ENCODE results near the gene SYNE1. TPM values are rescaled to one million over a fixed set of nuclear protein-coding genes. Genes with fewer than 3 reads are reported as not detected.

Gene SYNE1
- polyA plus RNA-seq, 1 donor from 2014 or later: 38.5 TPM

DNA sequence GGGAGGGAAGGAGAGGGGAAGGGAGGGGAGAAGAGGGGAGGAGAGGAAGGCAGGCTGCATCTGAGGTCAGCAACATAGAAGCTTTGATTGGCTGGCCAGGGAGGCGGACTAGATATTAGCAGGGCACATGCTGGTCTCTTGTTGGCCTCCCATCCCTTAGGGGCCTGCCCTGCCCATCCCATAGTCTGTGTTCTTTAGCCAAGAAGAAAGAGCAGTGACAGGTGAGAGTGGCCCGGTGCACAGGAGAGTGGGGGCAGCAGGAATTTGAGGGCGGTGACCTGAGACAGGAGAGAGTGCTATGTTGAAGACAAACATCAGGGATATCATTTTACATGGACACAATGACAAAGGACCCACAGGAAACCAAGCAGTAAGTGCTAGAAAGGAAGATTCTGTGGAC is 413.5 kb downstream of the SYNE1 start:
- Histone ChIP-seq H3K4me2 (ENCODE audit: low read length) (no peak overlapping the region), H3K9me2 (ENCODE audit: insufficient read depth, low read length) (no peaks in the 10 kb centered on the region), H4K20me1 (ENCODE audit: insufficient read depth) (no peaks in the 10 kb centered on the region), H3K79me2 (replicated peaks; ENCODE audit: insufficient read depth, low read length) (no peaks in the 10 kb centered on the region), H3K27ac (ENCODE audit: low read length) (no peak overlapping the region), H3K9ac (ENCODE audit: low read length) (no peak overlapping the region), H3K27me3 (ENCODE audit: insufficient read depth, low read depth, low read length) (no peaks in the 10 kb centered on the region), H3K9me3 (ENCODE audit: low read length) (no peaks in the 10 kb centered on the region), H3K4me3 (ENCODE audit: low read length) (no peak overlapping the region), H3F3A (ENCODE audit: insufficient read depth, low read length, poor library complexity, severe bottlenecking) (no peaks in the 10 kb centered on the region), H2AFZ (ENCODE audit: low read depth, low read length) (no peak overlapping the region), H3K36me3 (ENCODE audit: insufficient read depth, low read length) (peaks cover 27% of the 10 kb centered on the region)
- TF ChIP-seq SMC3 (conservative IDR thresholded peaks at IDR 0.05; ENCODE audit: poor library complexity): no peak

DNA sequence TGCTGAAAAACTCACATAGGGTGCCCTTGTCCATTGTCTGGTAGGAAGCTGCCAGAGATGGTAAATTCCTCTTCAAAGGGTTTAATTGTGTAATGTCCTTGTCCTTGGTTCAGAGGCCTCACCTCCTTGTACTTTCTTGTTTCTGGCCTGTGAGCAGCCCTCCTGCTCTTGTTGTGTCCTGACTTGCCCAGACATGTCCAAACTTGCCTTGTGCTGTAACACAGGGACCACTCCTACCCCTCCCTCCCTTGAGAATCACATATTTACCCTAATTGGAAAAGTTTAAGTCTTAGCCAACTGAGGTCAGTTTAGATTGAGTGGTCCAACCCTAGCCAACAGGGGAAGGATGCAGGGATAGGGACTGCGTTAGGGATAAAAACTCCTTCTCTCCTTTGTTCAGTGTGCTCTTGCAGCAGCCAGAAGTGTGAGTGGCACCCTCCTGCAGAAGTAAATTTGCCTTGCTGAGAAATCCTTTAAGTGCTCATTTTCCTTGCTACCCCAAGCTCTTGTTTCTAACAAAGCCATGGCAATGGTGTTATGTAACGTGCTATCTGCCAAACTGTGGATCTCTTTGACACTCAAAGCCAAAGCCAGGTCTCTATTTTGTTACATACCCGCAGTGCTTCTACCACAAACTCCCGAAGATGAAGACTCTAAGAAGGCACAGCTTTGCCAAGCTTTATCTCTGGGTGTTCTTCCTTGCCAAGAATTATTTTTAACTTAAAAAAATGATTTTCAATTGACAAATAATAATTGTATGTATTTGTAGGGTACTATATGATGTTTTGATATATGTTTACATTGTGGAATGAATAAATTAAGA is 415.1 kb downstream of the SYNE1 start:
- Histone ChIP-seq H3K4me2 (ENCODE audit: low read length) (no peak overlapping the region), H3K79me2 (replicated peaks; ENCODE audit: insufficient read depth, low read length) (no peaks in the 10 kb centered on the region), H4K20me1 (ENCODE audit: insufficient read depth) (no peaks in the 10 kb centered on the region), H3F3A (ENCODE audit: insufficient read depth, low read length, poor library complexity, severe bottlenecking) (no peaks in the 10 kb centered on the region), H3K9ac (ENCODE audit: low read length) (no peak overlapping the region), H2AFZ (ENCODE audit: low read depth, low read length) (no peak overlapping the region), H3K27me3 (ENCODE audit: insufficient read depth, low read depth, low read length) (no peaks in the 10 kb centered on the region), H3K4me3 (ENCODE audit: low read length) (no peak overlapping the region), H3K9me3 (ENCODE audit: low read length) (no peaks in the 10 kb centered on the region), H3K36me3 (ENCODE audit: insufficient read depth, low read length) (peaks cover 27% of the 10 kb centered on the region), H3K27ac (ENCODE audit: low read length) (no peak overlapping the region), H3K9me2 (ENCODE audit: insufficient read depth, low read length) (no peaks in the 10 kb centered on the region)
- TF ChIP-seq SMC3 (conservative IDR thresholded peaks at IDR 0.05; ENCODE audit: poor library complexity): no peak
- TF ChIP-seq, protein P1, sequence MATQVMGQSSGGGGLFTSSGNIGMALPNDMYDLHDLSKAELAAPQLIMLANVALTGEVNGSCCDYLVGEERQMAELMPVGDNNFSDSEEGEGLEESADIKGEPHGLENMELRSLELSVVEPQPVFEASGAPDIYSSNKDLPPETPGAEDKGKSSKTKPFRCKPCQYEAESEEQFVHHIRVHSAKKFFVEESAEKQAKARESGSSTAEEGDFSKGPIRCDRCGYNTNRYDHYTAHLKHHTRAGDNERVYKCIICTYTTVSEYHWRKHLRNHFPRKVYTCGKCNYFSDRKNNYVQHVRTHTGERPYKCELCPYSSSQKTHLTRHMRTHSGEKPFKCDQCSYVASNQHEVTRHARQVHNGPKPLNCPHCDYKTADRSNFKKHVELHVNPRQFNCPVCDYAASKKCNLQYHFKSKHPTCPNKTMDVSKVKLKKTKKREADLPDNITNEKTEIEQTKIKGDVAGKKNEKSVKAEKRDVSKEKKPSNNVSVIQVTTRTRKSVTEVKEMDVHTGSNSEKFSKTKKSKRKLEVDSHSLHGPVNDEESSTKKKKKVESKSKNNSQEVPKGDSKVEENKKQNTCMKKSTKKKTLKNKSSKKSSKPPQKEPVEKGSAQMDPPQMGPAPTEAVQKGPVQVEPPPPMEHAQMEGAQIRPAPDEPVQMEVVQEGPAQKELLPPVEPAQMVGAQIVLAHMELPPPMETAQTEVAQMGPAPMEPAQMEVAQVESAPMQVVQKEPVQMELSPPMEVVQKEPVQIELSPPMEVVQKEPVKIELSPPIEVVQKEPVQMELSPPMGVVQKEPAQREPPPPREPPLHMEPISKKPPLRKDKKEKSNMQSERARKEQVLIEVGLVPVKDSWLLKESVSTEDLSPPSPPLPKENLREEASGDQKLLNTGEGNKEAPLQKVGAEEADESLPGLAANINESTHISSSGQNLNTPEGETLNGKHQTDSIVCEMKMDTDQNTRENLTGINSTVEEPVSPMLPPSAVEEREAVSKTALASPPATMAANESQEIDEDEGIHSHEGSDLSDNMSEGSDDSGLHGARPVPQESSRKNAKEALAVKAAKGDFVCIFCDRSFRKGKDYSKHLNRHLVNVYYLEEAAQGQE (IDR thresholded peaks at IDR 0.05; ENCODE audit: borderline replicate concordance): no peak
- no peak for TF ChIP-seq EZH2 (IDR thresholded peaks at IDR 0.05; ENCODE audit: borderline replicate concordance, insufficient read depth, low read length, poor library complexity, severe bottlenecking)
- TF ChIP-seq POLR2AphosphoS5 (IDR thresholded peaks at IDR 0.05): no peak
- TF ChIP-seq TAF1 (IDR thresholded peaks at IDR 0.05; ENCODE audit: low read depth): no peak
- TF ChIP-seq RAD21 (conservative IDR thresholded peaks at IDR 0.05): no peak
- TF ChIP-seq, protein P2, sequence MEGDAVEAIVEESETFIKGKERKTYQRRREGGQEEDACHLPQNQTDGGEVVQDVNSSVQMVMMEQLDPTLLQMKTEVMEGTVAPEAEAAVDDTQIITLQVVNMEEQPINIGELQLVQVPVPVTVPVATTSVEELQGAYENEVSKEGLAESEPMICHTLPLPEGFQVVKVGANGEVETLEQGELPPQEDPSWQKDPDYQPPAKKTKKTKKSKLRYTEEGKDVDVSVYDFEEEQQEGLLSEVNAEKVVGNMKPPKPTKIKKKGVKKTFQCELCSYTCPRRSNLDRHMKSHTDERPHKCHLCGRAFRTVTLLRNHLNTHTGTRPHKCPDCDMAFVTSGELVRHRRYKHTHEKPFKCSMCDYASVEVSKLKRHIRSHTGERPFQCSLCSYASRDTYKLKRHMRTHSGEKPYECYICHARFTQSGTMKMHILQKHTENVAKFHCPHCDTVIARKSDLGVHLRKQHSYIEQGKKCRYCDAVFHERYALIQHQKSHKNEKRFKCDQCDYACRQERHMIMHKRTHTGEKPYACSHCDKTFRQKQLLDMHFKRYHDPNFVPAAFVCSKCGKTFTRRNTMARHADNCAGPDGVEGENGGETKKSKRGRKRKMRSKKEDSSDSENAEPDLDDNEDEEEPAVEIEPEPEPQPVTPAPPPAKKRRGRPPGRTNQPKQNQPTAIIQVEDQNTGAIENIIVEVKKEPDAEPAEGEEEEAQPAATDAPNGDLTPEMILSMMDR (IDR thresholded peaks at IDR 0.05; ENCODE audit: poor library complexity, severe bottlenecking): no peak
- no peak for TF ChIP-seq MXI1 (conservative IDR thresholded peaks at IDR 0.05; ENCODE audit: poor library complexity, severe bottlenecking)
- no peak for TF ChIP-seq EP300 (conservative IDR thresholded peaks at IDR 0.05; ENCODE audit: poor library complexity, severe bottlenecking)
